ENCODE data around the gene ROGDI. TPM values are rescaled to one million over a fixed set of nuclear protein-coding genes. Genes with fewer than 3 reads are reported as not detected.

Gene ROGDI
- total RNA-seq, 1 donor from 2014 or later = 22.2 TPM

GRCh38 chr16:4790261-4790660, 12.2 kb downstream of the ROGDI start:
- Histone ChIP-seq H2AFZ (replicated peaks) (no peak overlapping the region), H3K79me2 (ENCODE audit: low read depth) (no peaks in the 10 kb centered on the region), H3K27me3 (no peaks in the 10 kb centered on the region), H3K9ac (no peak overlapping the region), H3K27ac (no peak overlapping the region), H3K4me3 (no peak overlapping the region), H3F3A (ENCODE audit: low read depth) (peaks cover 11% of the 10 kb centered on the region), H4K20me1 (ENCODE audit: low read depth) (no peaks in the 10 kb centered on the region), H3K4me1 (peaks cover 11% of the 10 kb centered on the region), H3K36me3 (no peaks in the 10 kb centered on the region), H3K4me2 (no peak overlapping the region), H3K9me3 (ENCODE audit: low read depth) (no peaks in the 10 kb centered on the region)
- Mint-ChIP-seq H3K36me3 (no peaks in the 10 kb centered on the region), H3K27ac (no peak overlapping the region), H3K4me1 (peaks cover 12% of the 10 kb centered on the region), H3K9me3 (no peaks in the 10 kb centered on the region), H3K4me3 (no peak overlapping the region), H3K27me3 (ENCODE audit: insufficient read depth, low read depth) (peaks cover 2% of the 10 kb centered on the region)
- TF ChIP-seq EZH2phosphoT487 (IDR thresholded peaks at IDR 0.05) (no peak), EZH2 (IDR thresholded peaks at IDR 0.05) (no peak)
- TF ChIP-seq, protein P1, sequence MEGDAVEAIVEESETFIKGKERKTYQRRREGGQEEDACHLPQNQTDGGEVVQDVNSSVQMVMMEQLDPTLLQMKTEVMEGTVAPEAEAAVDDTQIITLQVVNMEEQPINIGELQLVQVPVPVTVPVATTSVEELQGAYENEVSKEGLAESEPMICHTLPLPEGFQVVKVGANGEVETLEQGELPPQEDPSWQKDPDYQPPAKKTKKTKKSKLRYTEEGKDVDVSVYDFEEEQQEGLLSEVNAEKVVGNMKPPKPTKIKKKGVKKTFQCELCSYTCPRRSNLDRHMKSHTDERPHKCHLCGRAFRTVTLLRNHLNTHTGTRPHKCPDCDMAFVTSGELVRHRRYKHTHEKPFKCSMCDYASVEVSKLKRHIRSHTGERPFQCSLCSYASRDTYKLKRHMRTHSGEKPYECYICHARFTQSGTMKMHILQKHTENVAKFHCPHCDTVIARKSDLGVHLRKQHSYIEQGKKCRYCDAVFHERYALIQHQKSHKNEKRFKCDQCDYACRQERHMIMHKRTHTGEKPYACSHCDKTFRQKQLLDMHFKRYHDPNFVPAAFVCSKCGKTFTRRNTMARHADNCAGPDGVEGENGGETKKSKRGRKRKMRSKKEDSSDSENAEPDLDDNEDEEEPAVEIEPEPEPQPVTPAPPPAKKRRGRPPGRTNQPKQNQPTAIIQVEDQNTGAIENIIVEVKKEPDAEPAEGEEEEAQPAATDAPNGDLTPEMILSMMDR (IDR thresholded peaks at IDR 0.05) = no peak
- DNase-seq (ENCODE audit: low spot score) = no peak

GRCh38 chr16:4788910-4789309, 13.5 kb downstream of the ROGDI start:
- Histone ChIP-seq H3K27me3 (no peaks in the 10 kb centered on the region), H3K4me3 (no peak overlapping the region), H3F3A (ENCODE audit: low read depth) (peaks cover 11% of the 10 kb centered on the region), H3K4me1 (peaks cover 11% of the 10 kb centered on the region), H3K9ac (no peak overlapping the region), H3K9me3 (ENCODE audit: low read depth) (no peaks in the 10 kb centered on the region), H3K79me2 (ENCODE audit: low read depth) (no peaks in the 10 kb centered on the region), H3K27ac (no peak overlapping the region), H3K36me3 (no peaks in the 10 kb centered on the region), H4K20me1 (ENCODE audit: low read depth) (no peaks in the 10 kb centered on the region), H3K4me2 (no peak overlapping the region), H2AFZ (replicated peaks) (peak overlapping the region; percentile 0)
- Mint-ChIP-seq H3K27ac (peak overlapping the region; percentile 85), H3K4me1 (peaks cover 17% of the 10 kb centered on the region), H3K9me3 (no peaks in the 10 kb centered on the region), H3K36me3 (no peaks in the 10 kb centered on the region), H3K27me3 (ENCODE audit: insufficient read depth, low read depth) (peaks cover 2% of the 10 kb centered on the region), H3K4me3 (peak overlapping the region; percentile 30)
- no peak for DNase-seq (ENCODE audit: low spot score)
- TF ChIP-seq EZH2 (IDR thresholded peaks at IDR 0.05) = no peak
- TF ChIP-seq EZH2phosphoT487 (IDR thresholded peaks at IDR 0.05) = no peak
- TF ChIP-seq, protein P1 (IDR thresholded peaks at IDR 0.05) = no peak

GRCh38 chr16:4788489-4788889, 13.9 kb downstream of the ROGDI start:
- no peaks in the 10 kb centered on the region for H3K27me3 ChIP-seq
- no peak overlapping the region for H3K27ac ChIP-seq
- DNase-seq (ENCODE audit: low spot score) = no peak
- peaks cover 11% of the 10 kb centered on the region for H3F3A ChIP-seq (ENCODE audit: low read depth)
- Mint-ChIP-seq H3K27ac (peak overlapping the region; percentile 85), H3K36me3 (no peaks in the 10 kb centered on the region), H3K4me3 (peak overlapping the region; percentile 30), H3K4me1 (peaks cover 17% of the 10 kb centered on the region), H3K9me3 (no peaks in the 10 kb centered on the region), H3K27me3 (ENCODE audit: insufficient read depth, low read depth) (peaks cover 2% of the 10 kb centered on the region)
- no peaks in the 10 kb centered on the region for H3K9me3 ChIP-seq (ENCODE audit: low read depth)
- H3K79me2 ChIP-seq (ENCODE audit: low read depth) = no peaks in the 10 kb centered on the region
- H2AFZ ChIP-seq (replicated peaks) = peak overlapping the region; percentile 0
- TF ChIP-seq, protein P1 (IDR thresholded peaks at IDR 0.05) = no peak
- no peak for TF ChIP-seq EZH2 (IDR thresholded peaks at IDR 0.05)
- no peak for TF ChIP-seq EZH2phosphoT487 (IDR thresholded peaks at IDR 0.05)
- no peaks in the 10 kb centered on the region for H4K20me1 ChIP-seq (ENCODE audit: low read depth)
- H3K4me1 ChIP-seq = peaks cover 11% of the 10 kb centered on the region
- H3K4me2 ChIP-seq = peak overlapping the region; percentile 45
- H3K9ac ChIP-seq = no peak overlapping the region
- H3K36me3 ChIP-seq = no peaks in the 10 kb centered on the region
- no peak overlapping the region for H3K4me3 ChIP-seq
